Central memory CD4-positive, alpha-beta T cell (primary cell): ENCODE results near the gene PLCG2.
A peak's percentile ranks its signal among the peaks of the same experiment; 100 is the strongest.
"Not testable (repeated sequence)": the region's sequence is repeated elsewhere in the genome, so short reads cannot be mapped to it uniquely, and the experiment has no call there.

Experiments
- DNase-seq: peaks from one replicate; pipeline ENCODE4 v3.0.0; 2022
- total RNA-seq, 3 experiments: gene quantifications; one replicate each; lab custom pipeline; 2026; lab: John Stamatoyannopoulos, UW

Gene PLCG2
- 0.07 to 0.96 (median 0.22) reads per million in 3 experiments for total RNA-seq

DNA sequence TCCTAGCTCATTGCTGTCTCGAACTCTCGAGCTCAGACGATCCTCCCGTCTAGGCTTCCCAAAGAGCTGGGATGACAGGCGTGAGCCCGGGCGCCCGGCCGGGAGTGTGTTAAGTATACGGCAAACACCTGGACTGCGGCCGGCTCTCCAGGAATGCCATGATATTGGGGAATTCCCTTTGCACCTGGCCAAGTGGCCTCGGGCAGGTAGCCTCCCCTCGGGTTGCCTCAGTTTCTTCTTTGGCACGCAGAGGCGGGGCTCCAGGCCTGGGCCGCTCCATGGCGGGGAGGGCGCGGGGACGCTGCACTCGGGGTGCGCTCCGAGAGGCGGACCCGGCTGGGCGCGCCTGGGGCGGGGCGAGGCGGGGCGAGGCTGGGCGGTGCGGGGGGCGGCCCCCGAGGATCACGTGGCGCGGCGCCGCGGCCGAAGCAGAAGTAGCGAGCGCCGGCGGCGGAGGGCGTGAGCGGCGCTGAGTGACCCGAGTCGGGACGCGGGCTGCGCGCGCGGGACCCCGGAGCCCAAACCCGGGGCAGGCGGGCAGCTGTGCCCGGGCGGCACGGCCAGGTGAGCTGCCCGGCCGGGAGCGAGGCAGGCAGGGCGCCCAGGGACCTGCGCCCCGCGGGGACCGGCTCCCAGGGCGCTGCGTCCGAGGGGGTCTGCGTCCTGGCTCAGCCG is at the start of gene PLCG2:
Gene PLCG2, plus strand, starts transcription at position 431 of the 675 bp plus-strand sequence. CDS start 6,699 bp downstream, outside the sequence.
- peak; percentile 32 for DNase-seq

GRCh38 chr16:81729451-81729850 is 49.6 kb upstream of the PLCG2 start:
- no peak for DNase-seq

DNA sequence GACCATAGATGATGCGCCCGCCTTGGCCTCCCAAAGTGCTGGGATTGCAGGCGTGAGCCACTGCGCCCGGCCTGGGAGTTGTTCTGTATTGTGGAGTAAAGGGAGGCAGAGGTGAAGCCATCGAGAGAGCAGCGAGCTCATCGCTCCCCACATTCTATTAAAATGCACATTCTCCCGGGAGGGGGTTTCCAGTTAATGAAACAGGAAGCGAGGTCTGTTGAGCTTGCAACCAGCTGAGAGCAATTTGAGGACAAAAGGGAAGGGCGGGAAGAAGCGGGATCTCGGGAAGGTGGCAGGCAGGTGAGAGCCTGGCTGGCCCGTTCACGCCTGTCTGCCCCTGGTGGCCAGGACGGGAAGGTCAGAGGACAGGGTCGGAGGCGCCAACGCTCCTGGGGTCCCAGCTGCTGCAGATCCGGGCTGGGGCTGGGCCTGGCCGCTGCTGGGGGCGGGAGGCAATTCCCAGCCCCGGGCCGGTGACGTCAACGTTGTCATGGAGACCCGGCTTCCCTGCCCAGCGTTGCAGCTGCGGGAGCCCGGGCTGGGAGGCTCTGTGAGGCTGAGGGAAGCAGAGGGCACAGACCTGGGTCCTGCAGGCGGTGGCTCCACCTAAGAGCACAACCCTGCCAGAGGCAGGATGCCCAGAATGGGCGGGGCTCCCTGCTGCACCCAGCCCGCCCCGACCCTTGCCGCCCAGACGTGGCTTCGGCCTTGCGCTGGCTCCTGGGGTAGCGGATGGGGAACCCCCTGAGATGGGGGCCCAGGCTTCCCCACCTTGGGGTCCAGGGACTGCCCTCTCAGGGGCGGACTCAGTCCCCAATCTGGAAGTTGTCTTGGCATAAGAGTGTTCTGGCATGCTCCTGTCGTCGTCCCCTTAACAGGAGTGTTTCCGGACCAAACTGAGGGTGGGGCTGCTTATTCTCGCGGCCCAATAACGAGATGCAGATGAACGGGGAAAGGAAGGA is 48.7 kb upstream of the PLCG2 start:
- peak; percentile 46 for DNase-seq

DNA sequence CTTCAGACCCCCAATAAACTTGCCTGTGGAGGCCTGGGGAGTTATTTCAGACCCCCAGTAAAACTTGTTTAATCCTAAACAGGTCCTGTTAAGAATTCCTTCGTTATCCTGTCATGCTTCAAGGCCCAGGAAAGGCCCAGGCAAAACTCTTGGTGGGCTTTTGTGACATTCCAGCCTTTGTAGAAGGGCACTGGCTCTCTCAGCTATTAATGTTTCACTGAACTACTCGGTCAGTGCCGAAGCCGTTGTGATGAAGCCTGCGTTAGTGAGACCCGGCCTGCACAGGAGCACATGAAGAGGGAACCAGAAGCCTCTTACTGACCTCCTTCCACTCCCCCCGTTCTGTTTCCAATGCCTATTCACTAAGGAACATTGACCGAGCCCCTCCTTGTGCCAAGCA is 47.4 kb upstream of the PLCG2 start:
- no peak for DNase-seq

- no peak for DNase-seq
Observed at GRCh38 chr16:81732699-81733098, 46.4 kb upstream of the PLCG2 start.

DNA sequence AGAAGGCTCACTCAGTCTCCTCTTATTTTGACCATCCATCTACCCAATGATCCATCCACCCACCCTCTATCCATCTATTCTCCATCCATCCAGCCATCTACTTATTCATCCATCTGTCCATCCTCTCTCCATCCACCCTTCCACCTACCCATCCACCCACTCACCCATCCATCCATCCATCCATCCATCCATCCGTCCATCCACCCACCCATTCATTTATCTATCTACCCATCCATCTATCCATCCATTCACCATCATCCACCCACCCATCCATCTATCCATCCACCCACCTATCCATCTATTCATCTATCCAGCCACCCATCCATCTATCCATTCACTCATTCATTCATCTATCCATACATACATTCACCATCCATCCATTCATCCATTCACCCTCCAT is 45.8 kb upstream of the PLCG2 start:
- DNase-seq, result no peak

GRCh38 chr16:81734632-81735434 is 44.3 kb upstream of the PLCG2 start:
- DNase-seq, result no peak

- peak; percentile 78 for DNase-seq
Observed at GRCh38 chr16:81737885-81738536, 41.1 kb upstream of the PLCG2 start.

DNA sequence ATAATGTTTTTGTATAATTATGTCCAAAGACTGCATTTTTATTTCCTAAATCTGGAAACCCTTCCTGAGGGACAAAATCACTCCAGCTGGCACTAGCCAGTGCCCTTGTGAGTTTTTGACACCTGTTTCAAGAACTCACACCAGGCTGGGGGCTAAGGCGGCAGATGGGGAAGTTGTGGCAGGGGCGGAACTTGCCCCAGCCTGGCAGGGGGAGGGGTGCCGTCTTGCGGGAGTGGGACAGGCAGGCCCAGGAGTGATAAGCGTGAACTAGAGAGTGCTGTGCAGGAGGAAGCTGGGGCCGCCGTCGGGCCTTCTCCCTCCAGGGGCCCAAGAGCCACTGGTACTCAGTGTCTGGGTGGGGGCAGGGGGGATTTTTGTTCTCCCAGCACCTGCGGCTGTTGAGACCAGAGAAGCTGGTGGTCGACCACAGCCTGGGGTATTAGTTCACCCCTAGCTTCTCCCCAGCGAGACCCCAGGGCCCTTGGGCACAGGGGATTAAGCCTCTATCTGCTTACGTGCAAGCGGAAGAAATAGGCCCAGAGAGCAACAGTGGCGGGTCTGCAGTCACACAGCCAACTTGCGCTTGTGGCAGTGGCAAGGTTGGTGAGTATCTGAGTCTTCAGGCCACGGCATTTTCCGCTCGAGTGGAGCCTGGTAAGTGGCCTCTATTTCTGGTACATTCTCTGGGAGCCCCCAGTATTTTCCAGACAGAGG is 40.2 kb upstream of the PLCG2 start:
- DNase-seq, result no peak

GRCh38 chr16:81739503-81739902 is 39.6 kb upstream of the PLCG2 start:
- DNase-seq, result no peak

DNA sequence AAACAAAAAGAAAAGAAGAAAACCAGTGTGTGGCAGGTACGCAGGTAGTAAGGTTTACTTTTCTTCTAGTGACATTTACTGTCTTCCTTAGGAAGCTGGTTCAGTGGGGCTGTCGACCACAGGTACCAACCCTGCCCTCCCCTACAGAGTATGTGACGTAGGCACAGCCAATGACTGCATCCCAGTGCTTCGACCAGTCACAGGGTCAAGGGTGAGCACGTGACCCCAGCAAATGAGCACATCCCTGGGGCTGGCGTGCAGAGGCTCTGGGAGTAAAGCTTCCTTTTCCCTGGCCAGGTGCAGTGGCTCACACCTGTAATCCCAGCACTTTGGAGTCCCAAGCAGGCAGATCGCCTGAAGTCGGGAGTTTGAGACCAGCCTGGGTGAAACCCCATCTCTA is 38.9 kb upstream of the PLCG2 start:
- DNase-seq, result no peak

DNA sequence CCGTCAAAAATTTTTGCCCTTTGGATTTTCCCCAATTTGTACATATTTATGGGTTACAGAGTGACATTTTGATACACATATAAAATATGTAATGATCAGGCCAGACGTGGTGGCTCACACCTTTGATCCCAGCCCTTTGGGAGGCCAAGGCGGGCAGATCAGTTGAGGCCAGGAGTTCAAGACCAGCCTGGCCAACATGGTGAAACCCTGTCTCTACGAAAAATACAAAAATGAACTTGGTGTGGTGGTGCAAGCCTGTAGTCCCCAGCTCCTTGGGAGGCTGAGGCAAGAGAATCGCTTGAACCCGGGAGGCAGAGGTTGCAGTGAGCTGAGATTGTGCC is 37.7 kb upstream of the PLCG2 start:
- DNase-seq, result not testable (repeated sequence)

DNA sequence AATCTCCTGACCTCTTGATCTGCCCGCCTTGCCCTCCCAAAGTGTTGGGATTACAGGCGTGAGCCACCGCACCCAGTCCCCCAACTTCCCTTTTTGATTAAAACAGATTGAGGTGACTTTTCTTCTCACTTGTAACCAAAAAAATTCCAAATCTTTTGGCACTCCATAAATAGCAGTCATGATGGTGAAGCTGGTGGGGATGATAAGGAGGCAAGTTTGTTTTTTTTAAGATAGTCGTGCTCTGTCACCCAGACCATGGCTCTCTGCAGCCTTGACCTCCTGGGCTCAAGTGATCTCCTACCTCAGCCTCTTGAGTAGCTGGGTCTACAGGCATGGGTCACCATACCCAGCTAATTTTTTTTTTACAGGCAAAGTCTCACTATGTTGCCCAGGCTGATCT is 34.7 kb upstream of the PLCG2 start:
- no peak for DNase-seq

- DNase-seq, result no peak
Observed at GRCh38 chr16:81744911-81745310, 34.2 kb upstream of the PLCG2 start.

DNA sequence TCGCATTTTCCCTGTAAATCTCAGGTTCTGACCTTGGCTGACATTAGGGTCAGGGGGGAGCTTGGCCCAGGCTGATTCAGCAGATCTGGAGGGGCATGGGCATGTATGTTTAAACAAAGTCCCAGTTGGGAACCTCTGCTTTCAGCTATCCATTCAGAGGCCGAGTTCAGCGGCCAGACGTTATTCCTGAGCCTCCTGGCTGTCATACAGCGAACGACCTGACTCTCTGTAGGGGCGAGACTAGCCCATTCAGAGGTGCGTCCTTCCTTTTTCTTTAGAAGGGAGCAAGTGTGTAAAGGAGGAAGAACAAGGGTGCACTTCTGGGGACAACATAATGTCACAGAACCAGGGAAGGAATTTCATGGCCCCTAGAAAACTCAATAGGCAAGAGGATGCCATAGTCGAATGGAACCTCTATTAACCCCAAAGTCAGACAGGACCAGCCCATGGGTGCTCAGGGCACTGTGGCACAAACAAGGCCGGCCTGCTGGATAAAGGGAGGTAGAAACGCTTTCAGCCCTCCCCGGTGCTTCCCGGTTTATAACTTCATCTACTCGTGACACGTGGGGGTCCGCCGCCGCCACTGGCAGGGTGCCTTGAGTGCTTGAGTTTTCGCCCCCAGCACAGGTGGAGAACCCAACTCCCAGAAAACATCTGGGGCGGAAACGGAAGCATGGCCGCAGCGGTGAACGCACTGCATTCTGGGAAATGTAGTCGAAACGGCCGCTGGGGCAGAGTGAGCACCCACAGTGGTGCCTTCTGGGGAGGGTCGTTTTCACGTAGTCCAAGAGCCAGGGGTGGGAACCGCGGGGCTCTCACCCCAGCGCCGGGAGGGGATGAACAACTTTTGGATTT is 33.2 kb upstream of the PLCG2 start:
- peak; percentile 60 for DNase-seq

GRCh38 chr16:81746566-81746965 is 32.5 kb upstream of the PLCG2 start:
- DNase-seq, result no peak

DNA sequence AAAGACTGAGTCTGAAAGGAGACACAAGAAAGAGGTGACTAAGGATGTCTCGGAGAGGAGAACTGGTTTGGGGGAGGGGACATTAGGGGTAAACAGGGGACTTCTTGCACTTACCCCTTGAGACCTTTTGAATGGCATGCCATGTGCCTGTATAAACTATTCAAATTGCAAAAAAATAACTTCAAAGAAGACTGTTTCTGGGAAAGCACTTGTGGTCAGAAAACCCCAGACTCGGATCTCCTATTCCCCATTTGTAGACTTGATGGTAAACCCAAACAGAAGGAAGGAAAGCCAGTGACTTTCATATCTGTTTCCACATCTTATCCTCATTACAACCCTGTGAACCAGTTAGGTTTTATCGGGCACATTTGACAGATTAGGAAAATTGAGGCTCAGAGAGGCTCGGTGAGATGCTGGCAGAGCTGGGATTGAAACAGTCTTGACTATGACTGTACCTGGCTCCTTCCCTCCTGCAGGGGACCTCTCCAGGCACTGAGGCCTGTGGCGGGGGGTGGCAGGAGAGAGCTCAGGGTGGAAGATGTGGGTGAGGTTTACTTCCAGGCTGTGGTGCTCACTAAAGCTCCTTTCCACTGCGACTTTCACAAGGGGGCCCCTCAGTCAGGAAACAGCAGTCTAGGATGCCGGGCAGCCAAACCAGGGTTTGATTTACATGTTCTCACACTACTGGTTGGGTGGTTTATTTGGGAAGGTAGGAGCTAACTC is 30.5 kb upstream of the PLCG2 start:
- DNase-seq, result no peak

- no peak for DNase-seq
Observed at GRCh38 chr16:81752225-81752875, 26.7 kb upstream of the PLCG2 start.

DNA sequence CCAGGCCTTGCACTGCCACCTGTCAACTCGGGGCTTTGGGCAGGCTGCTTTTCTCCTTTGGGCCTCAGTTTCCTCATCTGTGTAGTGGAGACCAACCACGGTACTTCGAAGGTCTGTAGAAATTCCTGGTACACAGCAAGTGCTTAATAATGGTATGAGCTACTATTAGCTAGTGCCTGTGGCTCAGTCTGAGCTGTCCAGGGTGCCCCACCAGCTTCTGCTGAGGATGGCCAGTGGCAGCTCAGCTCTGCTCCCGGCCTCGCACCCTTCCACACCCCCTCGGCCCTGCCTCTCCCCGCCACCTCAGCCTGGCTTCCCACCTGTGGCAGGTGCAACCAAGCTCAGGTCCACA is 26.2 kb upstream of the PLCG2 start:
- DNase-seq, result no peak

- DNase-seq, result no peak
Observed at GRCh38 chr16:81754858-81755257, 24.2 kb upstream of the PLCG2 start.
